ENCODE measurements around the gene NCK2. TPM values are rescaled to one million over a fixed set of nuclear protein-coding genes. Genes with fewer than 3 reads are reported as not detected.

NCK2 gene
- total RNA-seq, 1 donor from 2014 or later: 42.3 TPM

GRCh38 chr2:105718846-105719481 lies 25.7 kb upstream of the NCK2 start:
- H3K27me3 ChIP-seq (ENCODE audit: control insufficient read depth in 3 of 3, insufficient read depth in 3 of 3, low read length in 3 of 3): no peaks in the 10 kb centered on the region
- no peaks in the 10 kb centered on the region for H3K9me3 ChIP-seq (ENCODE audit: control insufficient read depth in 3 of 3, low read length in 3 of 3)
- H3K27ac ChIP-seq (ENCODE audit: low read depth, low read length): no peak overlapping the region
- no peak overlapping the region for H3K9ac ChIP-seq (ENCODE audit: low read depth in 1 of 3, low read length in 3 of 3)
- H3K4me3 ChIP-seq (ENCODE audit: low read length in 3 of 3): no peak overlapping the region
- no peaks in the 10 kb centered on the region for H3K36me3 ChIP-seq (ENCODE audit: control insufficient read depth in 3 of 3, insufficient read depth in 3 of 3, low read length in 3 of 3)
- H3K4me1 ChIP-seq (ENCODE audit: control insufficient read depth in 3 of 3, insufficient read depth in 3 of 3, low read length in 3 of 3): no peaks in the 10 kb centered on the region

GRCh38 chr2:105721991-105722511 lies 22.7 kb upstream of the NCK2 start:
- no peaks in the 10 kb centered on the region for H3K27me3 ChIP-seq (ENCODE audit: control insufficient read depth in 3 of 3, insufficient read depth in 3 of 3, low read length in 3 of 3)
- H3K4me1 ChIP-seq (ENCODE audit: control insufficient read depth in 3 of 3, insufficient read depth in 3 of 3, low read length in 3 of 3): peaks cover 4 to 20% (median 10%) of the 10 kb centered on the region in 3 donors
- no peak overlapping the region for H3K9ac ChIP-seq (ENCODE audit: low read depth in 1 of 3, low read length in 3 of 3)
- H3K4me3 ChIP-seq (ENCODE audit: low read length in 3 of 3): no peak overlapping the region
- no peaks in the 10 kb centered on the region for H3K36me3 ChIP-seq (ENCODE audit: control insufficient read depth in 3 of 3, insufficient read depth in 3 of 3, low read length in 3 of 3)
- H3K9me3 ChIP-seq (ENCODE audit: control insufficient read depth in 3 of 3, low read length in 3 of 3): no peaks in the 10 kb centered on the region
- no peak overlapping the region for H3K27ac ChIP-seq (ENCODE audit: low read depth, low read length)

- Histone ChIP-seq H3K4me3 (ENCODE audit: low read length in 3 of 3) (no peak overlapping the region), H3K9me3 (ENCODE audit: control insufficient read depth in 3 of 3, low read length in 3 of 3) (no peaks in the 10 kb centered on the region), H3K27ac (ENCODE audit: low read depth, low read length) (no peak overlapping the region), H3K4me1 (ENCODE audit: control insufficient read depth in 3 of 3, insufficient read depth in 3 of 3, low read length in 3 of 3) (peaks cover 4 to 20% (median 10%) of the 10 kb centered on the region in 3 donors), H3K27me3 (ENCODE audit: control insufficient read depth in 3 of 3, insufficient read depth in 3 of 3, low read length in 3 of 3) (no peaks in the 10 kb centered on the region), H3K9ac (ENCODE audit: low read depth in 1 of 3, low read length in 3 of 3) (no peak overlapping the region), H3K36me3 (ENCODE audit: control insufficient read depth in 3 of 3, insufficient read depth in 3 of 3, low read length in 3 of 3) (no peaks in the 10 kb centered on the region)
Observed at GRCh38 chr2:105722726-105723297, 21.9 kb upstream of the NCK2 start.

- Histone ChIP-seq H3K27me3 (ENCODE audit: control insufficient read depth in 3 of 3, insufficient read depth in 3 of 3, low read length in 3 of 3) (no peaks in the 10 kb centered on the region), H3K4me3 (ENCODE audit: low read length in 3 of 3) (no peak overlapping the region), H3K9ac (ENCODE audit: low read depth in 1 of 3, low read length in 3 of 3) (no peak overlapping the region), H3K4me1 (ENCODE audit: control insufficient read depth in 3 of 3, insufficient read depth in 3 of 3, low read length in 3 of 3) (peaks cover 4 to 20% (median 10%) of the 10 kb centered on the region in 3 donors), H3K36me3 (ENCODE audit: control insufficient read depth in 3 of 3, insufficient read depth in 3 of 3, low read length in 3 of 3) (no peaks in the 10 kb centered on the region), H3K9me3 (ENCODE audit: control insufficient read depth in 3 of 3, low read length in 3 of 3) (no peaks in the 10 kb centered on the region), H3K27ac (ENCODE audit: low read depth, low read length) (no peak overlapping the region)
Observed at GRCh38 chr2:105723431-105723830, 21.3 kb upstream of the NCK2 start.

GRCh38 chr2:105725388-105725787 lies 19.3 kb upstream of the NCK2 start:
- peaks cover 0 to 4% (median 0%) of the 10 kb centered on the region in 3 donors for H3K9me3 ChIP-seq (ENCODE audit: control insufficient read depth in 3 of 3, low read length in 3 of 3)
- peaks cover 4 to 20% (median 10%) of the 10 kb centered on the region in 3 donors for H3K4me1 ChIP-seq (ENCODE audit: control insufficient read depth in 3 of 3, insufficient read depth in 3 of 3, low read length in 3 of 3)
- H3K27me3 ChIP-seq (ENCODE audit: control insufficient read depth in 3 of 3, insufficient read depth in 3 of 3, low read length in 3 of 3): no peaks in the 10 kb centered on the region
- peak overlapping the region; percentile 46 for H3K27ac ChIP-seq (ENCODE audit: low read depth, low read length)
- H3K36me3 ChIP-seq (ENCODE audit: control insufficient read depth in 3 of 3, insufficient read depth in 3 of 3, low read length in 3 of 3): no peaks in the 10 kb centered on the region
- no peak overlapping the region for H3K9ac ChIP-seq (ENCODE audit: low read depth in 1 of 3, low read length in 3 of 3)
- no peak overlapping the region for H3K4me3 ChIP-seq (ENCODE audit: low read length in 3 of 3)

- Histone ChIP-seq H3K27me3 (ENCODE audit: control insufficient read depth in 3 of 3, insufficient read depth in 3 of 3, low read length in 3 of 3) (no peaks in the 10 kb centered on the region), H3K36me3 (ENCODE audit: control insufficient read depth in 3 of 3, insufficient read depth in 3 of 3, low read length in 3 of 3) (no peaks in the 10 kb centered on the region), H3K9ac (ENCODE audit: low read depth in 1 of 3, low read length in 3 of 3) (no peak overlapping the region), H3K9me3 (ENCODE audit: control insufficient read depth in 3 of 3, low read length in 3 of 3) (peaks cover 0 to 4% (median 0%) of the 10 kb centered on the region in 3 donors), H3K4me1 (ENCODE audit: control insufficient read depth in 3 of 3, insufficient read depth in 3 of 3, low read length in 3 of 3) (peaks cover 0 to 18% (median 16%) of the 10 kb centered on the region in 3 donors), H3K27ac (ENCODE audit: low read depth, low read length) (no peak overlapping the region), H3K4me3 (ENCODE audit: low read length in 3 of 3) (no peak overlapping the region)
Observed at GRCh38 chr2:105730170-105730569, 14.5 kb upstream of the NCK2 start.

GRCh38 chr2:105731511-105731910 lies 13.2 kb upstream of the NCK2 start:
- H3K4me3 ChIP-seq (ENCODE audit: low read length in 3 of 3): no peak overlapping the region
- no peak overlapping the region for H3K9ac ChIP-seq (ENCODE audit: low read depth in 1 of 3, low read length in 3 of 3)
- H3K9me3 ChIP-seq (ENCODE audit: control insufficient read depth in 3 of 3, low read length in 3 of 3): peaks cover 0 to 4% (median 0%) of the 10 kb centered on the region in 3 donors
- no peaks in the 10 kb centered on the region for H3K27me3 ChIP-seq (ENCODE audit: control insufficient read depth in 3 of 3, insufficient read depth in 3 of 3, low read length in 3 of 3)
- H3K4me1 ChIP-seq (ENCODE audit: control insufficient read depth in 3 of 3, insufficient read depth in 3 of 3, low read length in 3 of 3): peaks cover 0 to 6% (median 5%) of the 10 kb centered on the region in 3 donors
- H3K36me3 ChIP-seq (ENCODE audit: control insufficient read depth in 3 of 3, insufficient read depth in 3 of 3, low read length in 3 of 3): no peaks in the 10 kb centered on the region
- no peak overlapping the region for H3K27ac ChIP-seq (ENCODE audit: low read depth, low read length)

- no peaks in the 10 kb centered on the region for H3K36me3 ChIP-seq (ENCODE audit: control insufficient read depth in 3 of 3, insufficient read depth in 3 of 3, low read length in 3 of 3)
- no peak overlapping the region for H3K9ac ChIP-seq (ENCODE audit: low read depth in 1 of 3, low read length in 3 of 3)
- no peaks in the 10 kb centered on the region for H3K27me3 ChIP-seq (ENCODE audit: control insufficient read depth in 3 of 3, insufficient read depth in 3 of 3, low read length in 3 of 3)
- H3K4me1 ChIP-seq (ENCODE audit: control insufficient read depth in 3 of 3, insufficient read depth in 3 of 3, low read length in 3 of 3): peaks cover 0 to 6% (median 3%) of the 10 kb centered on the region in 3 donors
- H3K4me3 ChIP-seq (ENCODE audit: low read length in 3 of 3): no peak overlapping the region
- H3K27ac ChIP-seq (ENCODE audit: low read depth, low read length): no peak overlapping the region
- peaks cover 0 to 4% (median 0%) of the 10 kb centered on the region in 3 donors for H3K9me3 ChIP-seq (ENCODE audit: control insufficient read depth in 3 of 3, low read length in 3 of 3)
Observed at GRCh38 chr2:105732101-105732500, 12.6 kb upstream of the NCK2 start.

GRCh38 chr2:105732955-105733607 lies 11.6 kb upstream of the NCK2 start:
- H3K9me3 ChIP-seq (ENCODE audit: control insufficient read depth in 3 of 3, low read length in 3 of 3): peaks cover 0 to 4% (median 0%) of the 10 kb centered on the region in 3 donors
- H3K9ac ChIP-seq (ENCODE audit: low read depth in 1 of 3, low read length in 3 of 3): no peak overlapping the region
- H3K36me3 ChIP-seq (ENCODE audit: control insufficient read depth in 3 of 3, insufficient read depth in 3 of 3, low read length in 3 of 3): no peaks in the 10 kb centered on the region
- H3K27ac ChIP-seq (ENCODE audit: low read depth, low read length): no peak overlapping the region
- H3K4me1 ChIP-seq (ENCODE audit: control insufficient read depth in 3 of 3, insufficient read depth in 3 of 3, low read length in 3 of 3): peaks cover 0 to 6% (median 3%) of the 10 kb centered on the region in 3 donors
- no peaks in the 10 kb centered on the region for H3K27me3 ChIP-seq (ENCODE audit: control insufficient read depth in 3 of 3, insufficient read depth in 3 of 3, low read length in 3 of 3)
- no peak overlapping the region for H3K4me3 ChIP-seq (ENCODE audit: low read length in 3 of 3)

- no peak overlapping the region for H3K27ac ChIP-seq (ENCODE audit: low read depth, low read length)
- H3K4me3 ChIP-seq (ENCODE audit: low read length in 3 of 3): no peak overlapping the region
- H3K9ac ChIP-seq (ENCODE audit: low read depth in 1 of 3, low read length in 3 of 3): no peak overlapping the region
- H3K4me1 ChIP-seq (ENCODE audit: control insufficient read depth in 3 of 3, insufficient read depth in 3 of 3, low read length in 3 of 3): peaks cover 0 to 6% (median 3%) of the 10 kb centered on the region in 3 donors
- H3K27me3 ChIP-seq (ENCODE audit: control insufficient read depth in 3 of 3, insufficient read depth in 3 of 3, low read length in 3 of 3): no peaks in the 10 kb centered on the region
- H3K36me3 ChIP-seq (ENCODE audit: control insufficient read depth in 3 of 3, insufficient read depth in 3 of 3, low read length in 3 of 3): no peaks in the 10 kb centered on the region
- H3K9me3 ChIP-seq (ENCODE audit: control insufficient read depth in 3 of 3, low read length in 3 of 3): peaks cover 0 to 4% (median 0%) of the 10 kb centered on the region in 3 donors
Observed at GRCh38 chr2:105733875-105734274, 10.8 kb upstream of the NCK2 start.
